OCI-LY3 (cell line): ENCODE measurements around the gene USP14.

Experiments
- H2AFZ ChIP-seq: fragments of 200-600, 300-600 bp; shearing (Covaris generic); 2 replicates; pipeline ENCODE4 v1.6.0; 2014; ENCODE audit warnings: antibody characterized with exemption, low read depth, low read length
- H3K27ac ChIP-seq: fragments of 200-600, 300-600 bp; sonication (generic); 2 replicates; pipeline ENCODE4 v1.5.1; 2014; ENCODE audit warnings: mild to moderate bottlenecking, low read length, moderate library complexity, mixed read lengths
- H3K27me3 ChIP-seq: fragments of 200-600, 300-600 bp; sonication (generic); 2 replicates; pipeline ENCODE4 v1.6.1; 2014; ENCODE audit warnings: low read depth, low read length, mixed read lengths
- H3K36me3 ChIP-seq: fragments of 200-600, 300-600 bp; sonication (generic); replicated peaks from 2 replicates; pipeline ENCODE3; 2014; ENCODE audit warnings: low read depth, low read length, mixed read lengths
- H3K4me1 ChIP-seq: fragments of 300-600, 200-600 bp; sonication (generic); 2 replicates; pipeline ENCODE4 v1.6.1; 2014; ENCODE audit warnings: low read length, mixed read lengths
- H3K4me2 ChIP-seq: fragments of 200-600, 300-600 bp; sonication (generic); 2 replicates; pipeline ENCODE4 v1.6.1; 2014; ENCODE audit warnings: low read length, mixed read lengths
- H3K4me3 ChIP-seq: fragments of 300-600, 200-600 bp; sonication (generic); 2 replicates; pipeline ENCODE4 v1.5.1; 2014; ENCODE audit warnings: antibody characterized with exemption, mild to moderate bottlenecking, low read length, moderate library complexity
- H3K79me2 ChIP-seq: fragments of 300-600, 200-600 bp; shearing (Covaris generic); 2 replicates; pipeline ENCODE4 v1.6.1; 2014; ENCODE audit warnings: mild to moderate bottlenecking, low read length, mixed read lengths
- H3K9ac ChIP-seq: fragments of 300-600, 200-600 bp; shearing (Covaris generic); 2 replicates; pipeline ENCODE4 v1.6.0; 2014; ENCODE audit warnings: mild to moderate bottlenecking, low read length, moderate library complexity
- H3K9me3 ChIP-seq: fragments of 200-600, 300-600 bp; shearing (Covaris generic); 2 replicates; pipeline ENCODE4 v1.6.1; 2014; ENCODE audit warnings: low read length, mixed read lengths; ENCODE audit not compliant: insufficient read depth
- H4K20me1 ChIP-seq: fragments of 200-600, 300-600 bp; sonication (generic); 2 replicates; pipeline ENCODE4 v1.6.1; 2016; ENCODE audit warnings: low read length, mixed read lengths; ENCODE audit not compliant: insufficient read depth
- EZH2phosphoT487 ChIP-seq: fragments of 200-600 bp; shearing (Covaris generic); IDR thresholded peaks from 2 replicates; pipeline ENCODE4 v1.6.1; 2018; ENCODE audit warnings: antibody characterized with exemption, mixed run types, low read depth
- TF ChIP-seq, protein P1 (sequence below): fragments of 200-600, 300-600 bp; sonication (generic); IDR thresholded peaks from 2 replicates; pipeline ENCODE4 v1.5.1; 2014; ENCODE audit warnings: antibody characterized with exemption, low read length, low read depth

USP14 gene

DNA sequence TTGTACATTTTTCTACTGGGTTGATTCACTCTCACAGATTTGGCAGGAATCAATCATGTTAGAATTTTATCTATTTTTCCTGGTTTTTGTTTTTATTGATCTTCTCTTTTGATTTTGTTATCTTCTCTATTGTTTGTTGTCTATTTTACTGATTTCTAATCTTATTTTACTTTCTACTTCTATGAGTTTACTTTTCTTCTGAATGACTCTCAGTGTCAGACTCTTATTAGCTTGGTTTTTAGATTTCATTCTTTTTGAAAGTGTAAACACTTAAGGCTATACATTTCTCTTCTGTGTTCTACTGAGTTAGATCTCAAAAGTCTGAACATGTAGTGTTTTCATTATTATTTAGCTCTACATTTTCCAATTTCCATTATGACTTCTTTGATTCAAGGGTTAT lies 62.4 kb downstream of the USP14 start:
- Histone ChIP-seq H3K36me3 (peaks cover 74% of the 10 kb centered on the region), H3K79me2 (no peaks in the 10 kb centered on the region), H3K9ac (no peak overlapping the region), H3K4me2 (no peak overlapping the region), H3K27me3 (no peaks in the 10 kb centered on the region), H4K20me1 (no peaks in the 10 kb centered on the region), H2AFZ (no peak overlapping the region), H3K9me3 (peaks cover 10% of the 10 kb centered on the region), H3K27ac (no peak overlapping the region), H3K4me3 (no peak overlapping the region), H3K4me1 (no peaks in the 10 kb centered on the region)
- no peak for TF ChIP-seq EZH2phosphoT487
- TF ChIP-seq, protein P1, sequence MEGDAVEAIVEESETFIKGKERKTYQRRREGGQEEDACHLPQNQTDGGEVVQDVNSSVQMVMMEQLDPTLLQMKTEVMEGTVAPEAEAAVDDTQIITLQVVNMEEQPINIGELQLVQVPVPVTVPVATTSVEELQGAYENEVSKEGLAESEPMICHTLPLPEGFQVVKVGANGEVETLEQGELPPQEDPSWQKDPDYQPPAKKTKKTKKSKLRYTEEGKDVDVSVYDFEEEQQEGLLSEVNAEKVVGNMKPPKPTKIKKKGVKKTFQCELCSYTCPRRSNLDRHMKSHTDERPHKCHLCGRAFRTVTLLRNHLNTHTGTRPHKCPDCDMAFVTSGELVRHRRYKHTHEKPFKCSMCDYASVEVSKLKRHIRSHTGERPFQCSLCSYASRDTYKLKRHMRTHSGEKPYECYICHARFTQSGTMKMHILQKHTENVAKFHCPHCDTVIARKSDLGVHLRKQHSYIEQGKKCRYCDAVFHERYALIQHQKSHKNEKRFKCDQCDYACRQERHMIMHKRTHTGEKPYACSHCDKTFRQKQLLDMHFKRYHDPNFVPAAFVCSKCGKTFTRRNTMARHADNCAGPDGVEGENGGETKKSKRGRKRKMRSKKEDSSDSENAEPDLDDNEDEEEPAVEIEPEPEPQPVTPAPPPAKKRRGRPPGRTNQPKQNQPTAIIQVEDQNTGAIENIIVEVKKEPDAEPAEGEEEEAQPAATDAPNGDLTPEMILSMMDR, result no peak

DNA sequence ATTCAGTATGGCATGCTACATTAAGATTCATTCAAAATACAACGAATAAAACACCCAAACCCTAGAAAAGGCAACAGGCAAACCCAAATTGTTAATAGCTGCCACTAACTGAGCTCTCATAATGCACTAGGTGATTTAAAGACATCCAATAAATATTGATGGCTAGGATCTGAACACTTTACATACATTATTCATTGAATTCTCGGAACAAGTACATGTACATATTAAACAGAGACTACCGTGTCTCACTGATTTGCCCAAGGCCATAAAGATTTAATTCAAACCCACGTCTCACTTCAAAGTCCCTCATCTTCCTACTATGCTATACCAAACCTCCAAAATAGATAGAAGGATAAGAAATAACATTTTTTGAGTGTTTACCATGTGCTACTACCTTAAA lies 67.4 kb downstream of the USP14 start:
- H4K20me1 ChIP-seq, result no peaks in the 10 kb centered on the region
- H3K36me3 ChIP-seq, result peaks cover 47% of the 10 kb centered on the region
- TF ChIP-seq EZH2phosphoT487, result no peak
- TF ChIP-seq, protein P1, result no peak
- H3K27ac ChIP-seq, result no peak overlapping the region
- no peaks in the 10 kb centered on the region for H3K79me2 ChIP-seq
- no peaks in the 10 kb centered on the region for H3K9me3 ChIP-seq
- H3K4me1 ChIP-seq, result no peaks in the 10 kb centered on the region
- H3K27me3 ChIP-seq, result no peaks in the 10 kb centered on the region
- no peak overlapping the region for H2AFZ ChIP-seq
- H3K4me2 ChIP-seq, result no peak overlapping the region
- no peak overlapping the region for H3K9ac ChIP-seq
- H3K4me3 ChIP-seq, result no peak overlapping the region

GRCh38 chr18:227374-227773 lies 69.0 kb downstream of the USP14 start:
- Histone ChIP-seq H3K4me3 (no peak overlapping the region), H3K27ac (no peak overlapping the region), H3K4me2 (no peak overlapping the region), H3K27me3 (no peaks in the 10 kb centered on the region), H2AFZ (no peak overlapping the region), H3K36me3 (peaks cover 40% of the 10 kb centered on the region), H3K9ac (no peak overlapping the region), H4K20me1 (no peaks in the 10 kb centered on the region), H3K9me3 (no peaks in the 10 kb centered on the region), H3K79me2 (no peaks in the 10 kb centered on the region), H3K4me1 (no peaks in the 10 kb centered on the region)
- TF ChIP-seq, protein P1, result no peak
- TF ChIP-seq EZH2phosphoT487, result no peak

- H3K9me3 ChIP-seq, result no peaks in the 10 kb centered on the region
- H3K36me3 ChIP-seq, result peaks cover 34% of the 10 kb centered on the region
- H3K27ac ChIP-seq, result no peak overlapping the region
- no peaks in the 10 kb centered on the region for H3K79me2 ChIP-seq
- no peak overlapping the region for H3K9ac ChIP-seq
- H4K20me1 ChIP-seq, result no peaks in the 10 kb centered on the region
- no peak for TF ChIP-seq EZH2phosphoT487
- TF ChIP-seq, protein P1, result no peak
- no peak overlapping the region for H3K4me3 ChIP-seq
- no peaks in the 10 kb centered on the region for H3K27me3 ChIP-seq
- no peak overlapping the region for H2AFZ ChIP-seq
- H3K4me2 ChIP-seq, result no peak overlapping the region
- no peaks in the 10 kb centered on the region for H3K4me1 ChIP-seq
Observed at GRCh38 chr18:227902-228301, 69.5 kb downstream of the USP14 start.
